Common myeloid progenitor, CD34-positive (primary cell): ENCODE measurements around the gene TTYH3.
"Not testable (repeated sequence)": the region's sequence is repeated elsewhere in the genome, so short reads cannot be mapped to it uniquely, and the experiment has no call there.

Experiments
- CTCF ChIA-PET: fragments of 350-600 bp; sonication (Branson Sonifier 250); formaldehyde crosslinking; loops from one replicate; lab custom pipeline; 2021; ENCODE audit warnings: antibody characterized with exemption; lab: Charles Lee
- POLR2A ChIA-PET: fragments of 350-600 bp; sonication (Branson Sonifier 250); formaldehyde crosslinking; loops from one replicate; lab custom pipeline; 2021; ENCODE audit warnings: antibody characterized with exemption; lab: Charles Lee
- DNase-seq, 3 donors: peaks; one replicate each; pipeline versions ENCODE4 v3.0.0 to v3.0.0-alpha.2; 2013
- H3K27ac ChIP-seq, 2 experiments: 1 replicate in 1 of 2; 2 replicates in 1 of 2; pipeline ENCODE4 v1.7.0; 2013; ENCODE audit warnings: inconsistent platforms in 2 of 2, low read length in 2 of 2, mild to moderate bottlenecking in 2 of 2, low read depth in 1 of 2, moderate library complexity in 1 of 2; ENCODE audit not compliant: severe bottlenecking in 2 of 2, insufficient read depth in 1 of 2, poor library complexity in 1 of 2
- H3K27me3 ChIP-seq, 5 experiments: replicated peaks in 2 of 5; 1 replicate in 3 of 5; 2 replicates in 2 of 5; pipeline versions ENCODE4 v1.6.1 to v1.7.0; 2013; ENCODE audit warnings: low read length in 4 of 5, mild to moderate bottlenecking in 2 of 5, moderate library complexity in 2 of 5, inconsistent platforms in 1 of 5; ENCODE audit not compliant: insufficient read depth in 5 of 5, control insufficient read depth in 4 of 5
- H3K36me3 ChIP-seq, 4 experiments: 1 replicate in 2 of 4; 2 replicates in 2 of 4; pipeline versions ENCODE4 v1.6.1 to v1.7.0; 2013; ENCODE audit warnings: low read length in 3 of 4, control low read depth in 1 of 4, mild to moderate bottlenecking in 1 of 4; ENCODE audit not compliant: control insufficient read depth in 4 of 4, insufficient read depth in 4 of 4
- H3K4me1 ChIP-seq, 4 experiments: 1 replicate in 3 of 4; 2 replicates in 1 of 4; pipeline versions ENCODE4 v1.6.1 to v1.7.1; 2013; ENCODE audit warnings: low read length in 3 of 4, mild to moderate bottlenecking in 3 of 4, control low read depth in 1 of 4, inconsistent platforms in 1 of 4, moderate library complexity in 1 of 4; ENCODE audit not compliant: control insufficient read depth in 4 of 4, insufficient read depth in 4 of 4; ENCODE audit errors: control extremely low read depth in 1 of 4
- H3K4me3 ChIP-seq, 7 experiments: 1 replicate in 4 of 7; 2 replicates in 3 of 7; pipeline versions ENCODE4 v1.5.1 to v1.7.0; 2013; ENCODE audit warnings: mild to moderate bottlenecking in 7 of 7, low read length in 6 of 7, moderate library complexity in 6 of 7, inconsistent platforms in 2 of 7, low read depth in 2 of 7, control low read depth in 1 of 7; ENCODE audit not compliant: insufficient read depth in 4 of 7, control insufficient read depth in 1 of 7; ENCODE audit errors: extremely low read depth in 1 of 7
- H3K9me3 ChIP-seq, 5 experiments: 1 replicate in 4 of 5; 2 replicates in 1 of 5; pipeline versions ENCODE4 v1.6.1 to v1.7.1; 2013; ENCODE audit warnings: low read length in 4 of 5, mild to moderate bottlenecking in 2 of 5, inconsistent platforms in 1 of 5, low read depth in 1 of 5, moderate library complexity in 1 of 5; ENCODE audit not compliant: control insufficient read depth in 4 of 5, insufficient read depth in 2 of 5; ENCODE audit errors: control extremely low read depth in 1 of 5
- WGBS: methylation state at CpG from one replicate; pipeline ENCODE4 v1.1.5; 2013; ENCODE audit not compliant: insufficient coverage; 5-methylcytosine and 5-hydroxymethylcytosine counted together

TTYH3 gene

DNA sequence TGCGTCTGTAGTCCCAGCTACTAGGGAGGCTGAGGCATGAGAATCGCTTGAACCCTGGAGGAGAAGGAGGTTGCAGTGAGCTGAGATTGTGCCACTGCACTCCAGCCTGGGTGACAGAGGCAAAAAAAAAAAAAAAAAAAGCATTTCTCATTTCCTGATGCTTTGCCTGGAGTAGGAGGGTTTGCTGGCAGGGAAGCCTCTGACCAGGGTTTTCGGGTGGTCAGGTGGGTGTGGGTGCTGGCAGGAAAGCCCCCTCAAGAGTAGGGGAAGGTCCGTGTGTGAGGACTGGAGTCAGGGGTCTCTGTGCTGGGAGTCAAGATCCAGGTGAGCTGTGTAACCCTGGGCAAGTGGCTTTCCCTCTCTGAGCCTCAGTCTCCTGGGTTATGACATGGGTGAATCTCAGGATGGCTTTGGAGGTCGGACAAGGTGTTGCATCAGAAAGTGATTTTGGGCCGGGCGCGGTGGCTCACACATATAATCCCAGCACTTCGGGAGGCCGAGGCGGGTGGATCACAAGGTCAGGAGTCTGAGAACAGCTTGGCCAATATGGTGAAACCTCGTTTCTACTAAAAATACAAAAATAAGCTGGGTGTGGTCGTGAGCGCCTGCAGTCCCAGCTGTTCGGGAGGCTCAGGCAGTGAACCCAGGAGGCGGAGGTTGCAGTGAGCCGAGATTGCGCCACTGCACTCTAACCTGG, 59.4 kb downstream of the TTYH3 start:
- peaks cover 0 to 43% (median 27%) of the 10 kb centered on the region in 4 experiments for H3K4me1 ChIP-seq
- H3K27ac ChIP-seq: no peak overlapping the region
- H3K36me3 ChIP-seq: no peaks in the 10 kb centered on the region
- no peaks in the 10 kb centered on the region for H3K9me3 ChIP-seq
- WGBS: 93% methylated on average over 14 of the region's 18 CpGs
- H3K4me3 ChIP-seq: no peak overlapping the region
- DNase-seq: no peak
- ChIA-PET CTCF (interaction anchor here (0.7 to 3.6 kb wide), 8 partner anchors 8 to 85 kb away, joined by 3 to 24 read pairs (median 10); no protein-coding TSS in a partner anchor), POLR2A (interaction anchor here (1.1 to 1.7 kb wide), 2 partner anchors 15 to 22 kb away, joined by 3 to 6 read pairs; no protein-coding TSS in a partner anchor)
- peaks cover 0 to 40% (median 16%) of the 10 kb centered on the region in 5 experiments for H3K27me3 ChIP-seq

GRCh38 chr7:2691932-2692439, 60.2 kb downstream of the TTYH3 start:
- WGBS: 94% methylated on average over 16 of the region's 23 CpGs
- H3K27ac ChIP-seq, H3K36me3 ChIP-seq, H3K4me3 ChIP-seq, H3K9me3 ChIP-seq, POLR2A ChIA-PET, DNase-seq: not testable (repeated sequence)
- H3K4me1 ChIP-seq: peaks cover 0 to 47% (median 27%) of the 10 kb centered on the region in 4 experiments
- peaks cover 0 to 35% (median 16%) of the 10 kb centered on the region in 5 experiments for H3K27me3 ChIP-seq
- CTCF ChIA-PET: interaction anchor here (0.7 to 3.6 kb wide), 7 partner anchors 10 to 27 kb away, joined by 3 to 24 read pairs (median 6); no protein-coding TSS in a partner anchor

- no peaks in the 10 kb centered on the region for H3K9me3 ChIP-seq
- H3K27ac ChIP-seq: no peak overlapping the region
- ChIA-PET CTCF (interaction anchor here (0.6 to 3.6 kb wide), 8 partner anchors 9 to 27 kb away, joined by 3 to 24 read pairs (median 4); no protein-coding TSS in a partner anchor), POLR2A (no interaction called here)
- H3K4me3 ChIP-seq: no peak overlapping the region
- peaks cover 0 to 43% (median 26%) of the 10 kb centered on the region in 4 experiments for H3K4me1 ChIP-seq
- peaks cover 0 to 30% (median 12%) of the 10 kb centered on the region in 5 experiments for H3K27me3 ChIP-seq
- DNase-seq: no peak
- 93% methylated on average over 14 of the region's 14 CpGs for WGBS
- no peaks in the 10 kb centered on the region for H3K36me3 ChIP-seq
Observed at GRCh38 chr7:2692543-2692942, 60.8 kb downstream of the TTYH3 start.

- DNase-seq, H3K36me3 ChIP-seq, POLR2A ChIA-PET, H3K9me3 ChIP-seq, H3K27ac ChIP-seq, H3K4me3 ChIP-seq: not testable (repeated sequence)
- 100% methylated on average over 15 of the region's 19 CpGs for WGBS
- CTCF ChIA-PET: interaction anchor here (1.7 to 3.6 kb wide), 4 partner anchors 12 to 23 kb away, joined by 3 to 24 read pairs (median 15); no protein-coding TSS in a partner anchor
- peaks cover 0 to 44% (median 26%) of the 10 kb centered on the region in 4 experiments for H3K4me1 ChIP-seq
- peaks cover 0 to 21% (median 8%) of the 10 kb centered on the region in 5 experiments for H3K27me3 ChIP-seq
Observed at GRCh38 chr7:2693420-2694121, 61.8 kb downstream of the TTYH3 start.

GRCh38 chr7:2694122-2694436, 62.3 kb downstream of the TTYH3 start:
- H3K36me3 ChIP-seq, DNase-seq, H3K9me3 ChIP-seq, H3K27ac ChIP-seq, H3K4me3 ChIP-seq, POLR2A ChIA-PET: not testable (repeated sequence)
- CTCF ChIA-PET: interaction anchor here (1.9 to 3.6 kb wide), 4 partner anchors 13 to 24 kb away, joined by 6 to 24 read pairs (median 15); no protein-coding TSS in a partner anchor
- peaks cover 0 to 16% (median 7%) of the 10 kb centered on the region in 5 experiments for H3K27me3 ChIP-seq
- peaks cover 0 to 42% (median 24%) of the 10 kb centered on the region in 4 experiments for H3K4me1 ChIP-seq
- 97% methylated on average over 6 of the region's 8 CpGs for WGBS

GRCh38 chr7:2698581-2699288, 66.9 kb downstream of the TTYH3 start:
- ChIA-PET POLR2A (interaction anchor here (0.6 to 2.3 kb wide), 11 partner anchors 8 to 188 kb away, joined by 3 to 21 read pairs (median 5); partner anchors contain the start of gene AMZ1), CTCF (interaction anchor here (0.9 to 7.2 kb wide), 18 partner anchors 9 to 109 kb away, joined by 3 to 106 read pairs (median 4); no protein-coding TSS in a partner anchor)
- Histone ChIP-seq H3K4me1 (peaks cover 0 to 58% (median 30%) of the 10 kb centered on the region in 4 experiments), H3K9me3 (no peaks in the 10 kb centered on the region), H3K27me3 (no peaks in the 10 kb centered on the region), H3K27ac (peak overlapping the region; percentile 77 to 86), H3K4me3 (peak overlapping the region in 2 of 7 experiments; percentile 14 to 42), H3K36me3 (no peaks in the 10 kb centered on the region)
- 23% methylated on average over 13 of the region's 18 CpGs for WGBS
- peak; percentile 94 to 99 (median 99) for DNase-seq
